ENCODE data around the gene IGFL3.

DNA sequence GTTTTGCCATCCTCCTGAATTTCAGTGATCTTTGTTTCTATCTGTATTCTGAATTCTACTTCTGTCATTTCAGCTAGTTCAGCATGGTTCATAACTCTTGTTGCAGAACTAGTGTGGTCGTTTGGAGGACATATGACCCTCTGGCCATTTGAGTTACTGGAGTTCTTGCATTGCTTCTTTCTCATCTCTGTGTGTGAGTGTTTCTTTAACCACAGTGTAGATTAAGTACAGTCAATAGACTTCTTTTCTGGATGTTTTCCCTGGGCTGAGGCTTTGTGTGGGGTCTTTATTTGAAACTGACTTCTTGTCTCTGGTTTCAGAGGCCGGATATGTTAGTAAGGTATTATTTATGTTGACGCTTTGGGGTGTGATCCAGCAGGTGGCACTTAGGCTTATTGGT lies 38.2 kb upstream of the IGFL3 start:
- TF ChIP-seq, protein P1, sequence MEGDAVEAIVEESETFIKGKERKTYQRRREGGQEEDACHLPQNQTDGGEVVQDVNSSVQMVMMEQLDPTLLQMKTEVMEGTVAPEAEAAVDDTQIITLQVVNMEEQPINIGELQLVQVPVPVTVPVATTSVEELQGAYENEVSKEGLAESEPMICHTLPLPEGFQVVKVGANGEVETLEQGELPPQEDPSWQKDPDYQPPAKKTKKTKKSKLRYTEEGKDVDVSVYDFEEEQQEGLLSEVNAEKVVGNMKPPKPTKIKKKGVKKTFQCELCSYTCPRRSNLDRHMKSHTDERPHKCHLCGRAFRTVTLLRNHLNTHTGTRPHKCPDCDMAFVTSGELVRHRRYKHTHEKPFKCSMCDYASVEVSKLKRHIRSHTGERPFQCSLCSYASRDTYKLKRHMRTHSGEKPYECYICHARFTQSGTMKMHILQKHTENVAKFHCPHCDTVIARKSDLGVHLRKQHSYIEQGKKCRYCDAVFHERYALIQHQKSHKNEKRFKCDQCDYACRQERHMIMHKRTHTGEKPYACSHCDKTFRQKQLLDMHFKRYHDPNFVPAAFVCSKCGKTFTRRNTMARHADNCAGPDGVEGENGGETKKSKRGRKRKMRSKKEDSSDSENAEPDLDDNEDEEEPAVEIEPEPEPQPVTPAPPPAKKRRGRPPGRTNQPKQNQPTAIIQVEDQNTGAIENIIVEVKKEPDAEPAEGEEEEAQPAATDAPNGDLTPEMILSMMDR (IDR thresholded peaks at IDR 0.05): no peak
- no peak for TF ChIP-seq POLR2A (IDR thresholded peaks at IDR 0.05)
